HCT116 (cell line): Measurements from ENCODE around the gene GTPBP1. TPM values are rescaled to one million over a fixed set of nuclear protein-coding genes. Genes with fewer than 3 reads are reported as not detected.

Experiments used
- ATAC-seq: fragments of 200-7000 bp; cut with Tn5 transposase; 2 replicates; pipeline ENCODE4 v1.9.1; 2020; ENCODE audit warnings: mild to moderate bottlenecking, moderate library complexity
- BruUV-seq: library from RNA; stranded (reverse); fragments of 400-500 nt; replicated peaks from 2 replicates; lab custom pipeline; 2021; lab: Mats Ljungman, UMichigan
- CTCF ChIA-PET: fragments of 300-600 bp; sonication (Branson Sonifier 250); formaldehyde crosslinking; loops from one replicate; lab custom pipeline; 2021; ENCODE audit warnings: antibody characterized with exemption; lab: Charles Lee
- POLR2A ChIA-PET: fragments of 300-600, 350-600 bp; sonication (Branson Sonifier 250); formaldehyde crosslinking; loops from one replicate; lab custom pipeline; 2021; ENCODE audit warnings: antibody characterized with exemption; lab: Charles Lee
- RAD21 ChIA-PET, 2 experiments: fragments of 300-600 bp; sonication (Branson Sonifier 250); formaldehyde crosslinking; loops; one replicate each; lab custom pipeline; 2023; ENCODE audit warnings: low total read pairs in 2 of 2; ENCODE audit not compliant: uncharacterized antibody in 2 of 2, unreplicated experiment in 2 of 2, low non-redundant PET in 1 of 2; lab: Charles Lee
- DNase-seq: peaks from one replicate; pipeline ENCODE4 v3.0.0-alpha.2; 2010; ENCODE audit warnings: low read depth, low spot score
- H2AFZ ChIP-seq: fragments of 200-600 bp; shearing (Covaris generic), sonication (generic); 2 replicates; pipeline ENCODE4 v1.6.1; 2017; ENCODE audit warnings: low read depth, mixed run types, mixed read lengths, antibody characterized with exemption, low read length; ENCODE audit not compliant: poor library complexity, severe bottlenecking
- H3K27ac ChIP-seq: 2 replicates; pipeline ENCODE4 v1.5.1; 2012; ENCODE audit warnings: low read depth, low read length
- H3K27me3 ChIP-seq: fragments of 200-600 bp; sonication (generic); 2 replicates; pipeline ENCODE4 v1.6.1; 2016; ENCODE audit warnings: mixed run types, low read length, mixed read lengths; ENCODE audit not compliant: insufficient read depth
- H3K36me3 ChIP-seq, 2 experiments: fragments of 200-500 bp in 1 of 2; fragments of 200-600 bp in 1 of 2; sonication (Bioruptor generic) in 1 of 2; sonication (generic) in 1 of 2; 2 replicates each; pipeline versions ENCODE4 v1.5.1 to v1.6.1; 2014 to 2016; ENCODE audit warnings: low read length in 2 of 2, inconsistent platforms in 1 of 2, mixed read lengths in 1 of 2, mixed run types in 1 of 2; ENCODE audit not compliant: insufficient read depth in 2 of 2, control insufficient read depth in 1 of 2
- H3K4me1 ChIP-seq, 2 experiments: fragments of 200-600 bp in 1 of 2; sonication (generic) in 1 of 2; 2 replicates each; pipeline versions ENCODE4 v1.5.1 to v1.6.1; 2012 to 2017; ENCODE audit warnings: low read length in 2 of 2, inconsistent platforms in 1 of 2, mild to moderate bottlenecking in 1 of 2, mixed read lengths in 1 of 2, mixed run types in 1 of 2, moderate library complexity in 1 of 2; ENCODE audit not compliant: insufficient read depth in 2 of 2, control insufficient read depth in 1 of 2
- H3K4me2 ChIP-seq: fragments of 200-600 bp; sonication (generic); 2 replicates; pipeline ENCODE4 v1.6.1; 2017; ENCODE audit warnings: mixed run types, low read length, mixed read lengths
- H3K4me3 ChIP-seq, 2 experiments: fragments of 200-600 bp in 1 of 2; sonication (generic) in 1 of 2; replicated peaks in 1 of 2; 2 replicates each; pipeline ENCODE4 v1.5.1; 2011 to 2016; ENCODE audit warnings: low read length in 2 of 2, control low read depth in 1 of 2, low read depth in 1 of 2, mild to moderate bottlenecking in 1 of 2, mixed read lengths in 1 of 2, mixed run types in 1 of 2
- H3K79me2 ChIP-seq: fragments of 200-600 bp; sonication (generic); 2 replicates; pipeline ENCODE4 v1.6.1; 2017; ENCODE audit warnings: mild to moderate bottlenecking, mixed run types, low read length, moderate library complexity, mixed read lengths; ENCODE audit not compliant: insufficient read depth
- H3K9ac ChIP-seq: fragments of 200-600 bp; sonication (generic); 2 replicates; pipeline ENCODE4 v1.6.1; 2016; ENCODE audit warnings: low read length, mixed read lengths
- H3K9me2 ChIP-seq: fragments of 200-600 bp; sonication (generic), shearing (Covaris generic); 2 replicates; pipeline ENCODE4 v1.6.1; 2017; ENCODE audit warnings: mixed run types, mild to moderate bottlenecking, moderate library complexity; ENCODE audit not compliant: insufficient read depth
- H3K9me3 ChIP-seq, 2 experiments: fragments of 200-500 bp in 1 of 2; fragments of 200-600 bp in 1 of 2; sonication (Bioruptor generic) in 1 of 2; sonication (generic) in 1 of 2; 2 replicates each; pipeline ENCODE4 v1.6.1; 2014 to 2017; ENCODE audit warnings: low read length in 2 of 2, mixed read lengths in 2 of 2, inconsistent platforms in 1 of 2, low read depth in 1 of 2, mild to moderate bottlenecking in 1 of 2, mixed run types in 1 of 2, moderate library complexity in 1 of 2; ENCODE audit not compliant: control insufficient read depth in 1 of 2, insufficient read depth in 1 of 2
- H4K20me1 ChIP-seq: fragments of 200-600 bp; sonication (generic), shearing (Covaris generic); 2 replicates; pipeline ENCODE4 v1.6.1; 2017; ENCODE audit warnings: mixed run types, mild to moderate bottlenecking, moderate library complexity; ENCODE audit not compliant: insufficient read depth
- ATF3 ChIP-seq: IDR thresholded peaks from 2 replicates; pipeline ENCODE4 v1.6.1; 2012
- CEBPB ChIP-seq: IDR thresholded peaks from 2 replicates; pipeline ENCODE4 v1.6.1; 2012; ENCODE audit warnings: low read depth
- ELF1 ChIP-seq: IDR thresholded peaks from 2 replicates; pipeline ENCODE4 v1.6.1; 2012; ENCODE audit warnings: low read depth, borderline replicate concordance
- EZH2 ChIP-seq: fragments of 200-600 bp; sonication (generic); IDR thresholded peaks from 2 replicates; pipeline ENCODE4 v1.6.1; 2017; ENCODE audit warnings: antibody characterized with exemption, mixed run types
- EZH2phosphoT487 ChIP-seq: fragments of 200-600 bp; IDR thresholded peaks from 2 replicates; pipeline ENCODE4 v1.6.1; 2018; ENCODE audit warnings: antibody characterized with exemption, borderline replicate concordance
- FOSL1 ChIP-seq: IDR thresholded peaks from 2 replicates; pipeline ENCODE4 v1.6.1; 2012; ENCODE audit warnings: low read depth
- JUND ChIP-seq: IDR thresholded peaks from 2 replicates; pipeline ENCODE4 v1.6.1; 2012
- MAX ChIP-seq: IDR thresholded peaks from 2 replicates; pipeline ENCODE4 v1.6.1; 2012
- POLR2AphosphoS5 ChIP-seq: IDR thresholded peaks from 2 replicates; pipeline ENCODE4 v1.6.1; 2011; ENCODE audit warnings: mild to moderate bottlenecking, low read depth, low read length, moderate library complexity
- SIN3A ChIP-seq: IDR thresholded peaks from 2 replicates; pipeline ENCODE4 v1.6.1; 2012; ENCODE audit warnings: low read depth
- SP1 ChIP-seq: IDR thresholded peaks from 2 replicates; pipeline ENCODE4 v1.6.1; 2012; ENCODE audit warnings: low read depth
- SRF ChIP-seq: IDR thresholded peaks from 2 replicates; pipeline ENCODE4 v1.6.1; 2012; ENCODE audit warnings: low read depth
- TCF7L2 ChIP-seq: IDR thresholded peaks from 2 replicates; pipeline ENCODE4 v1.7.0; 2011; ENCODE audit warnings: borderline replicate concordance, inconsistent platforms; ENCODE audit not compliant: insufficient read depth, insufficient read length; ENCODE audit errors: extremely low read depth
- ZBTB33 ChIP-seq: IDR thresholded peaks from 2 replicates; pipeline ENCODE4 v1.6.1; 2011; ENCODE audit warnings: mild to moderate bottlenecking, low read length, moderate library complexity; ENCODE audit not compliant: insufficient replicate concordance; ENCODE audit errors: extremely low read depth
- ZFX ChIP-seq: fragments of 450-650 bp; IDR thresholded peaks from 2 replicates; pipeline ENCODE4 v1.6.1; 2017
- ZNF274 ChIP-seq: fragments of 200-500 bp; sonication (Bioruptor generic); IDR thresholded peaks from 2 replicates; pipeline ENCODE4 v1.6.1; 2014; ENCODE audit warnings: mild to moderate bottlenecking, low read depth, low read length, inconsistent platforms
- intact Hi-C: fragments of 100-400 bp; cut with micrococcal nuclease; formaldehyde crosslinking; loops from 2 replicates; pipeline ENCODE4 v1.10.0; 2022
- total RNA-seq: library from RNA; stranded (reverse); gene quantifications from one replicate; pipeline ENCODE4 v1.2.1, GENCODE V29; 2021; ENCODE audit not compliant: unreplicated experiment

GTPBP1 gene
- total RNA-seq, 1 experiment from 2014 or later, result 48.2 TPM

- RAD21 ChIA-PET, result no interaction called here
- no peak overlapping the region for H3K4me2 ChIP-seq
- H3K27ac ChIP-seq, result no peak overlapping the region
- no peaks in the 10 kb centered on the region for H3K9me2 ChIP-seq
- no peak overlapping the region for H2AFZ ChIP-seq
- intact Hi-C loops, result no loop called here
- peaks cover 8 to 16% of the 10 kb centered on the region in 2 experiments for H3K4me1 ChIP-seq
- H3K4me3 ChIP-seq, result no peak overlapping the region
- DNase-seq, result no peak
- no peaks in the 10 kb centered on the region for H4K20me1 ChIP-seq
- POLR2A ChIA-PET, result no interaction called here
- BruUV-seq, result no TSS peak
- H3K79me2 ChIP-seq, result no peaks in the 10 kb centered on the region
- TF ChIP-seq POLR2AphosphoS5 (no peak), MAX (no peak), FOSL1 (no peak), ZBTB33 (no peak), TCF7L2 (no peak), SRF (no peak), EZH2phosphoT487 (no peak), SIN3A (no peak), ZNF274 (no peak), ATF3 (no peak), JUND (no peak), ZFX (no peak), EZH2 (no peak), SP1 (no peak), ELF1 (no peak), CEBPB (no peak)
- TF ChIP-seq, all 23 proteins: peak for 0
- Histone ChIP-seq H3K27me3 (no peaks in the 10 kb centered on the region), H3K36me3 (peaks cover 24 to 48% of the 10 kb centered on the region in 2 experiments), H3K9me3 (no peaks in the 10 kb centered on the region), H3K9ac (no peak overlapping the region)
- CTCF ChIA-PET, result no interaction called here
- no peak for ATAC-seq
These were observed 40.1 kb downstream of the GTPBP1 start for GRCh38 chr22:38745676-38746460.
